ENCODE results near the gene WDR91.

The WDR91 gene

DNA sequence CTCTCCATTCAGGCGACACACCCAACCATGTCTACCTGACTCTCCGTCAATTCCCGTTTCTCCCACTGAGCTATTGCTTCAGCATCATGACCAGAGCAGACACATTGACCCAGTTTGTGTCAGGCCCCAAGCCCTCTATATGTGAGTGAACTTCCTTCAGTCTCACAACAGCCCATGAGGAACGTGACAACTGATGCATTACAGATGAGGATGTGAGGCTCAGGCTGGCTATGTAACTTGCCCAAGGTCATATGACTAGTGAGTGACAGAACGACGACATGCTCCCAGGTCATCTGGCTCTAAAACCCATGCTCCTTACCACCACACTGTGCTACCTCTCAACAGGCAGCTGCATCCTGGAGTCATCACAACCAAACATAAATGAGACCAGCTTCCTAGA is 59.8 kb downstream of the WDR91 start:
- no peak overlapping the region for H3K4me3 ChIP-seq (ENCODE audit: control insufficient read depth, low read depth, low read length)
- TF ChIP-seq, protein P1, sequence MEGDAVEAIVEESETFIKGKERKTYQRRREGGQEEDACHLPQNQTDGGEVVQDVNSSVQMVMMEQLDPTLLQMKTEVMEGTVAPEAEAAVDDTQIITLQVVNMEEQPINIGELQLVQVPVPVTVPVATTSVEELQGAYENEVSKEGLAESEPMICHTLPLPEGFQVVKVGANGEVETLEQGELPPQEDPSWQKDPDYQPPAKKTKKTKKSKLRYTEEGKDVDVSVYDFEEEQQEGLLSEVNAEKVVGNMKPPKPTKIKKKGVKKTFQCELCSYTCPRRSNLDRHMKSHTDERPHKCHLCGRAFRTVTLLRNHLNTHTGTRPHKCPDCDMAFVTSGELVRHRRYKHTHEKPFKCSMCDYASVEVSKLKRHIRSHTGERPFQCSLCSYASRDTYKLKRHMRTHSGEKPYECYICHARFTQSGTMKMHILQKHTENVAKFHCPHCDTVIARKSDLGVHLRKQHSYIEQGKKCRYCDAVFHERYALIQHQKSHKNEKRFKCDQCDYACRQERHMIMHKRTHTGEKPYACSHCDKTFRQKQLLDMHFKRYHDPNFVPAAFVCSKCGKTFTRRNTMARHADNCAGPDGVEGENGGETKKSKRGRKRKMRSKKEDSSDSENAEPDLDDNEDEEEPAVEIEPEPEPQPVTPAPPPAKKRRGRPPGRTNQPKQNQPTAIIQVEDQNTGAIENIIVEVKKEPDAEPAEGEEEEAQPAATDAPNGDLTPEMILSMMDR (conservative IDR thresholded peaks at IDR 0.05; ENCODE audit: control insufficient read depth, insufficient read depth, low read depth, low read length): no peak
- DNase-seq (ENCODE audit: low read depth): no peak

DNA sequence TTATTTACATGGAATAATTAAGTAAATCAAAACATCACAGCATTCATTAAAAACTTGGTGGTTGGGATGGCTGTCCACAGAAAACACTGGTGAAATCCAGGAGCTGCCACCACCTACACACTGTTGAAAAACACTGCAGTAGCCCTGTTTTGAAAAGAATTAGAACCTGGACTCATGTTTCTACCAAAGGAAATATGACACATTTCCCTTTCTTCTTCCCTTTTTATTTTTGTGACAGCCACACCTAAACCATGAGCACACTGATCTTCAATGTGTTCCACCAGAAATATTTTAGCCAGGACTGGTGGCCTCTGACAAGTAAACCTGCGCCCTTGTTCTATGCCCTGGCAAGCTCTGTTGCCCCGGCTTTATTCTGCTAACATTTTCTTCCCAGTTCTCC is 60.2 kb downstream of the WDR91 start:
- H3K4me3 ChIP-seq (ENCODE audit: control insufficient read depth, low read depth, low read length): no peak overlapping the region
- TF ChIP-seq, protein P1 (conservative IDR thresholded peaks at IDR 0.05; ENCODE audit: control insufficient read depth, insufficient read depth, low read depth, low read length): no peak
- DNase-seq (ENCODE audit: low read depth): no peak

DNA sequence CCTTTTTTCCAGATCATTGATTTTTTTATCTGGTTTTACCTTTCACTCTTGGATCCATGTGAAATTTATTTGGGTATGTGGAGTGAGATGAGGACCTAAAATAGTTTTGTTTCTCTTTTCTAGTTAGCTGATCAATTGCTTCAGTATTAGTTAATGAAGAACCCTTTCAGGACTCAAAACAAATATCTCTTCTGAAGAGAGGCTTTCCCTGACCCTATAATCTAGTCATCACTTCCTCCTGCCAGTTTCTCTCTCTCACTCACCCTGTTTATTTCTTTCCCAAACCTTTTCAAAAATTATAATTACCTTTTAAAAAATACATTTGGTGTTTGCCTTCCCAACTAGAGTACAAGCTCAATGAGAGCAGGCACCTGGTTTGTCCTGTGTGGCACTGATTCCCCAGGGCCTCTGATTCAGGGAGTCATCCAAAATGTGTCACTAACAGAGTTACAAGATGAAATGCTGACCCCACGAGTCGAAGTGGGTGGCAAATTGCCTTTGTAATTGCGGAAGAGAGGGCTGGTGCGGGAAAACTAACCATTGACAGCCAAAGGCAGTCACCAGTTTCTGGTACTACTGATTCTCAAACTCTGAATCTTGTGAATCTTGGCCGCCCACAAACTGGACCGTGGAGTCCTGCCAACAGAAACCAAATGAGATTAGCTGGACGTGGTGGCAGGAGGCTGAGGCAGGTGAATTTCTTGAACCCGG is 61.1 kb downstream of the WDR91 start:
- no peak for DNase-seq (ENCODE audit: low read depth)
- TF ChIP-seq, protein P1 (conservative IDR thresholded peaks at IDR 0.05; ENCODE audit: control insufficient read depth, insufficient read depth, low read depth, low read length): no peak
- H3K4me3 ChIP-seq (ENCODE audit: control insufficient read depth, low read depth, low read length): no peak overlapping the region

DNA sequence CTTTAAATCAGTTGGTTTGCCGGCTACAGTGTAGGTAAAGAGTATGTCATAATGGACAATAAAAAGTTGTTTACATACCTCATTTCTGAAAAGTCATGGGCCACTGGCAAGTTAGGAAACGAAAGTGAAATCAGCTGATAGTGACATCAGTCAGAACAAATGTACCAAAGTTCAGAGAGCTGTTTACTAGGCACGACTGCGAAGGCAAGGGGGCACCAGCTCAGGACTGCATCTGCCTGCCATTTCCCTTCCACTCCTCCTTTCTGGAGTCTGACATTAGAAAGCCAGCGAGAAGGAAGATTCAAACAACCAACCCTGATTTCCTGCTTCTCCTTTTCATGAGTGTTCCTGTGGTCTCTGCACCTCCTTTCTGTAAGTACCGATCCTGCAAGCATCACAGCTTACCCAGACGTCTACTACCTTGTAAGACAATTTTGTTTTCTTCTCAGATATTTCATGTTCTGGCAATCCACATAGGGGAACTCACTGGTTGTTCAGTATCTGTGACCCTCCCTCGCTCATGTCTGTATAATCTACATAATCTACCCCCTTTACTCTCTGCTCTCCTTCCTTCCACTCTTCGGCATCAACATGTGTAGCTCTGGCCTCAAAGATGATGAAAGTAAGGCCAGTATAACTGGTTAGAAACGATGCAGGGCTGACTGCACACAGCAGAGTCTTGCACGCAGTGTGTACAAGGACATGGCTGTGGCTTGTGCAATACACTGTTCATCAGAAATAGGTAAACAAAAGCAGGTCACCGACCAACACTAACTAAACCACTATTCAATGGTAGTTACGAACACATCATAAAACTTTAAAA is 63.2 kb downstream of the WDR91 start, which contains the start of gene TMEM140:
Gene TMEM140, plus strand, starts transcription at position 174 of the 823 bp plus-strand sequence. CDS start 16,370 bp downstream, outside the sequence.
- TF ChIP-seq, protein P1 (conservative IDR thresholded peaks at IDR 0.05; ENCODE audit: control insufficient read depth, insufficient read depth, low read depth, low read length): peak; percentile 6

DNA sequence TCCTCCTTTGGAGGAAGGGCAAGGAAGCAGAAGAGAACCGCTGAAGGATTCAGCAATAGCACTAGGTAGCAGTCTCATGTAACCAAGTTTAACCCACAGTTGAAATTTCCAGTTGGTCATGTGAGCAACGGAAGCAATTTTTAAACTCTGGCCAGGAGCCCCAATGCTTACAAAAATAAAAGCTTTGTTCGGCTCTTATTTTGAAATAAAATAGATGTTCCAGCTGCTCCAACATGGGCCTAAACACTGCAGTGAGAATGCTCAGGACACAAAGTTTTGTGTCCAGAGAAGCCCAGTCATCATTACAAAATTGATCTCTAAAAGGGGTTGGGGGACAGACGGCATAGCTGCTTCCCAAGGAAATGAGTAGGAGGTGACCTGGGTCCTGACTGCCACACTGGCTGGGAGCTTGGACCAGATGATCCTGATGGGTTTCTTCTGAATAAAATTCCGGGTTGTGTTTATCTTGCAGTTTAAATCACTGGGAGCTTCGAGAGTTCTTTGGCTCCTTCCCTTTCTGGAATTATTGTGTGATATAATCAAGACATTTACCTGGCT is 63.9 kb downstream of the WDR91 start:
- peak; percentile 67 for DNase-seq (ENCODE audit: low read depth)
- H3K4me3 ChIP-seq (ENCODE audit: control insufficient read depth, low read depth, low read length): peak overlapping the region; percentile 44
- TF ChIP-seq, protein P1 (conservative IDR thresholded peaks at IDR 0.05; ENCODE audit: control insufficient read depth, insufficient read depth, low read depth, low read length): no peak

More for the DNA sequence above, 63.2 kb downstream of the WDR91 start, which contains the start of gene TMEM140:
- peak; percentile 89 for DNase-seq (ENCODE audit: low read depth)
- peak within 1 kb of the TSS; percentile 44 for H3K4me3 ChIP-seq (ENCODE audit: control insufficient read depth, low read depth, low read length)

DNA sequence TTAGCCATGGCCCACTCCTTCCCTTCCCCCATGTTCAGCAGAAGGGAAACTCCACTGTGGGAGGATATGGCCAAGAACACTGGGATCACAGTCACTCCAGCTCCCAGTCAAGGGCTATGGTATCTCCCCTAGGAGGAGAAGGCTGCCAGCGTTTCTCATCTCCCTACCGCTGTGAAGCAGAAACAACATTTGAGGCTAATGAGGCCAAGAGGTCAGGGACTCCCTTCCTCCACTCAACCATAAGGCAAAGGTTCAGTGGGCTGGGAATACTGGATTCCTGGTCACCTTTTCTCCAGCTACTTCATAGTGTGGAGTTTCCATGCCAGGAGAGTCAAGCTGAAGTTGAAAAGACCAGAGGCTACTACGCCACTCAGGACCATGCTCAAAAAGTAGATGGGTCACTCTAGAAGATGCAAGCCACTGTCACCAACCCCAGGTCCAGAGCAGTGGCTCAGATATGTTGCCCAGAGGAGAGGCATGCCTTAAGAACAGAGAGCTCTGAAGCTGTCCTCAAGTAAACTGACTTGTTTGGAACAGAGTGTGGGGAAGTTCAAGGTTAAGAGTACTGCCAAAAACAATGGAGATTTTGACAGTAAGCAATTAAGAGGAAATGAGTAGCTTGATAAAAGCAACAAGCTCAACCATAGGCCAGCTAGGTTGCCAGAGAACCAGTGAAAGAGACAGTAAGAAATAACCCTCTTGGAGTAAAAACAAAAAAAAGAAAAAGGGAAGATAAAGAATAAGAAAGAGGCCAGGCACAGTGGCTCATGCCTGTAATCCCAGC is 67.2 kb downstream of the WDR91 start:
- TF ChIP-seq, protein P1 (conservative IDR thresholded peaks at IDR 0.05; ENCODE audit: control insufficient read depth, insufficient read depth, low read depth, low read length): no peak
- no peak for DNase-seq (ENCODE audit: low read depth)
- H3K4me3 ChIP-seq (ENCODE audit: control insufficient read depth, low read depth, low read length): no peak overlapping the region
